ENCODE data around the gene DCXR.

Gene DCXR

DNA sequence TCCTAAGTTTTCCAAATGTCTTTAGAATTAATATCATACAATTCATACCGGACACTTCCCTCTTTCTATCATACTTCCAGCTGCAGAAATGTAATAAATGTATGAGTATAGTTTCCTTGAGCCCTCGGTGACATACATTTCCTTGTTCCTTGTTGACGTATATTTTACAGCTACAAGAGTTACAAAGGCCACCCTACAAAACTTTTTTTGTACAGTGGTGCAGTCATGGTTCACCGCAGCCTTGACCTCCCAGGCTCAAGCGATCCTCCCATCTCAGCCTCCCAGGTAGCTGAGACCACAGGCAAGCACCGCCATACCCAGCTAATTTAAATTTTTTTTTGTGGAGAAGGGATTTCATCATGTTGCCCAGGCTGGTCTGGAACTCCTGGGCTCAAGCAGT, 35.3 kb upstream of the DCXR start:
- DNase-seq (ENCODE audit: low spot score) = no peak

DNA sequence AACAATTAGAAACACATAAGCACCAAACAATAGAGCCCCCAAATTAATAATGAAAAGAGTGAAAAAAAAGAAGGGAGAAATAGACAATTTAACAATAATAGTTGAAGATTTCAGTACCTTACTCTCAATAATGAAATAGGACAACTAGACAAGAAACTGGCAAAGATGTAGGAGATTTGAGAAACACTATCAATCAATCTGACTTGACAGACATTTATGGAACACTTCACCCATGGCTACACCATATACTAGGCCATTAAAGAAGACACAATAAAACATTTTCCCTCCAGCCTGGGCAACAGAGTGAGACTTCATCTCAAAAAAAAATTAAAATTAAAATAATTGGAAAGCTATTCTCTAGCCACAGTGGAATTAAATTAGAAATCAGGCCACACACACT, 33.1 kb upstream of the DCXR start:
- no peak for DNase-seq (ENCODE audit: low spot score)

DNA sequence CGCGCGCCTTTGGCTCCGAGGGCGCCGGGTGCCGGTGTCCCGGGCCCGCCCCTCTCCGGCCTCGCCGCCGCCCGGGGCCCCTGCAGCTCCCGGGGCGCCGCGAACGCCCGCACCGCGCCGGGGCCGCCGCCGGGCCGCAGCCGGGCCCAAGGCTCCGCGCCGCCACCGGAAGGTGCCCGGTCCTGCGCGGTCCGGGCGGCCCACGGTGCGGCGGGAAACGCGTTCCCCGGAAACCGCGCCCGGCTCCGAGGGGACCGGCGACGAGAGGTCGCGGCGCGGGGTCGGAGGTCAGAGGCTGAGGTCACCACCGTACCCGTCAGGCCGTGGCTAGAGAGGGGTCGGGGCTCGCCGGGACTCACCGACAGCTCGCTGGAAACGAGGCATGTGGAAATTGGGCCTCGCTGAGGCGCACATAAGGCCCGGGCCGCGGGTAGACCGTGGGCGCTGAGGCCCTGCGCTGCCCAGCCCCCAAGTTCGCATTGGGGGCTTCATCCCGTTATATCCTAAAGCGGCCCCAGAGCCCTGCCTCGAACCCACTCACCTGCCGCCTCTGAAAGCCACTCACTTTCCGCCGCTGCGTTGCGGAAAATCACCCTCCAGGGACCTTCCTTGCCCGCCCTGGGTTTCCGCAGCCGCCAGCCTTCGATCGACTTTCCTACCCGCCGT, 28.3 kb upstream of the DCXR start, which contains the start of gene DUS1L:
TSS of gene DUS1L (minus strand) at position 167 of the 666 bp plus-strand sequence. CDS start 745 bp downstream, outside the sequence.
- peak; percentile 86 for DNase-seq (ENCODE audit: low spot score)

DNA sequence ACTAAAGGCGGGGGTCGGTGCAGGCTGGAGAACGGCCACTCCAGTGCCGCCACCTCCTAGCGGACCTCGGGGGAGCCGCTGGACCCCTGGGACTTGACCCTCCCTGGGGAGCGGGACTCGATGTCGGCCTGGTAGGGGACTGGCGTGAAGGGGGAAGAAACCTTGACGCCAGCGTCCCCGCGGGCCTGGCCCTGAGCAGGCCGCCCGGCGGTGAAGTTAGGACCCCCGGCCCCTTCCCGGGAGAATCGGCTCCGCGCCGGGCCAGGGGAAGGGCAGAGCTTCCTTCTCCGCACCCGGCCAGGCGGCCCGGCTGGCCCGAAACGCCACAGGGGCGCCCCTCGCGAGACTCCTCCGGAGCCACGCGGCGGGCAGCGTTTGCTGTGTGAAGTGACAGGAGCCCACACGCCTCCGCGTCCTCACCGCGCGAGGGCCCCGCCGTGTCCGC, 27.7 kb upstream of the DCXR start:
- peak; percentile 77 for DNase-seq (ENCODE audit: low spot score)

DNA sequence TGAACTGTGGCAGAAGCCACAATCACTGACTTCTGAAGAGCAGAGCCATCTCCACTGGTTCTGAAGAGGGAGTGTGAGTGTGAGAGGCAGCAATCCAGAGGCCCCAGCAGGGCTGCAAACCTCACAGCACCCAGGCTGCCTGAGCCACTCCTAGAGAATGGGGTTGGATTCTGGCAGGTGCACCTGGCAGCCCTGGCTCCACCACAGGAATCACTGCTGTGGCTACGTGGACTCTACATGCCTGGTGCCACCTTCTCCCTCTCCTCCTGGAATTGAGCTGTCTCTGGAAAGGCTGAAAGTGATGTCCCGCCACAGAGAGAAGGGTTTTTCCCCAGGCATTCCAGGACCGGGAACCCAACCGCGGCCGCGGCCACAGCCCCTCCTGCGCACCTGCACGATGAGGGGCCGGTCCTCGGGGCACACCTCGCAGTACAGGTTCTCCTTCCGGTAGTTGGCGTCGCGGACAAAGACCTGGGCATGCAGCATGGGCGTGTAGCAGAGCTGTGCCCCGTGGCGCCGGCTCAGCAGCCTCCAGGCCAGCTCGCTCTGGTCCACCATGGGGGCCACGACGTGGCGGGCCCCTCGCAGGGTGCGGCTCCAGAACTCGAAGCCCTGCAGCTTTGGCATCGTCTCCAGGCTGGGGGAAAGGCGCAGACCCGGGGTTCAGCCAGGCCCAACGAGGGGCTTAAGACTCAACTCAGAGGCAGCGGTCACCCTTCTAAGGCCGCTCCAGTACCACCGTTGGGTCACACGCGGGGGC, 27.1 kb upstream of the DCXR start:
- peak; percentile 30 for DNase-seq (ENCODE audit: low spot score)

DNA sequence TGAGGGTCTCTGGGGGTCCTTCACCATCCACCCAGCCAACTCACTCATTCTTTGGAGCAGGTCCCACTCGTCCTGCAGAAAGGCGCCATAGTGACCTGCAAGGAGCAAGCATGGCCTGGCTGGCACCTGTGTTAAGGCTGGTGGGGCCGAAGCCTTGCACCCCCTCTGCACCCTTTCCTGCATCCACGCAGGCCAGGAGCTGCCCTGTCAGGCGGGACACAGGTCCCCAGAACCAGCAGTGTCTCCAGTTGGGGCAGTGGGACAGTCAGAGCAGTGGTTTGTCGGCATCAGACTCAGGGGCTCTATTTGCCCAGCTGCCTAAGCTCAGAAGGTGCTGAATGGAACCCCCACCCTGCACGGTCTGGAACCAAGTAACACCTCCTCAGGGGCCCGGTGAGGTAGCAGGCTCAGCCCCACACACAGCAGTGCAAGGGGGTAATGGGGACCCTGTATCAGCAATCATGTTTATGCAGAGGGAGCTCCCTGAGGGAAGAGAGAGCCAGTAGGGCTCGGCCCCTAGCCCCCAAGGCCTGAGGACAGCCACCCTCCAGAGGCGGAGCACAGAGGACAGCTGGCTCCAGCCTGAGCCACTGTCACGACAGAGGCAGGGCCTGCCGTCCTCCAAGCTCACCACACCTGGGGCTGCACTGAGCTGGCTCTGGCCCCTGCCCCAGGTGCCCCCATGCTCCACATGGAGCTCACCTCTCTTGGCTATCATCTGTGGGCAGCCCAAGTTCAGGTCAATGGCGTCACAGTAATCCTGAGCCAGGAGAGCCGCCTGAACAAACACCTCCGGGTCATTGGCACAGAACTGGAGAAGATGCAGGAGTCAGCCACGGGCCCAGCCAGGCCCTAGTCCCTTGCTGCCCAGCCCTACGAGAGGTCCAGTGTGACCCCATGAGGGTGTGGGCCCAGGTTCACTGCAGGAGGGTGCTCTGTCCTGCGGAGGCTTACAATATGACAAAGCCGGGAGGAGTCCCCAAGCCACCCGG, 26.2 kb upstream of the DCXR start:
- no peak for DNase-seq (ENCODE audit: low spot score)

DNA sequence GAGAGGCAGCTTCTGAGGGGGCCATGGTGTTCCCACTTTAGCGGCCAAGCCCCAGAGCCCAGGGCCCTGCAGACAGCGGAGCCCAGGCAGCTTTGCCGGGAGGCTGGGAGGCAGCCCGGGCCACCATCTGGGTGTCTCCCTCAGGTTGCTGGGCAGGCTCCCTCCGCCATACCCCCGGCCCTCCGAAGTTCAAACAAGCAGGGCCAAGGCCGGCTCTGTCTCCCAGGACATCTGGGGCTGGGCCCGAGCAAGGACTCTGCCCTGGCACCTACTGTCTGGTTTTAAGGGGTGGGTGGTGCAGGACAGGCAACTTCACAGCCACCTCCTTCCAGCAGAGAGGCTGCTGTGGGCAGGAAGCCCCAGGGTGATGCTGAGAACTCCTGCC, 25.5 kb upstream of the DCXR start:
- DNase-seq (ENCODE audit: low spot score) = no peak

DNA sequence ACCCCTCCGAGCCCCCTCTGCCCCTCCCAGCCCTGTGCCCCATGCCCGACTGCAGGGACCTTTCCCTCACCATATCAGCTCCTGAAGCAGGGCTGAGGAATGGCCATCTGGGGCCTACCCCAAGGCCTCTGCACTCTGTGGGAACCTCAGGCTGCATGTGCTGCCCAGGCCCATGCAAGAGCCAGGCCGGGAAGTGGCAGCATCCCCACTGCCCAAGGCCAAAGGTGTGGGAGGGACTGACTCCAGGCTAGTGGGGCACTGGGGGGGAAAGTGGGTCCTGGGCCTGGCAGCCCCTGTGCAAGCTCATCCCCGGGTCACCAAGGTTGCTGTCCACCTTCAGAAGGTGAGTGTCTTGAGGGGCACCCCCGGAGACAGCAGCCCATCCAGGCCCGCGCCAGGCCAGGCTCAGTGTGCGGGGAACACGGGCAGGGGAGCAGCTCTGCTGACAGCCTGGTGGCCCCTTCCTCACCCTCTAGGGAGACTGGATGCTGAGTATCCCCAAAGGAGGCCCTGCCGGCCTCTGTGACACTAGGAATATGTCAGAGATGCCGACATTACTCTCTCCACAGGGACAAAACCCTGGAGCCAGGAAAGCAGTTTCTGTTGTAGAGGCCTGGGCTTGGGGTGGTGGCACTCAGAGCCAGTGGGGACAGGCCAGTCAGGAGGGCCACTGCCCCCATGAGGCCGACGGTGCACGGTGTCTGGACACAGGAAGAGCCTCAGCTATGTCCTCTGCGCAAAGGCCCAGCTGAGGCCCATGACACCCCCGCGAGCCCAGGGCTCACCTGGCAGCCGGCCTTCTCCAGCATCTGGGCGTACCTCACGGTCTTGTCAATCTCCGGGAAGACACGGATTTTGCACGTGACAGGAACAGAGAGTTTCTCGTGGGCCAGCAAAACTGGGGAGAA, 24.8 kb upstream of the DCXR start:
- no peak for DNase-seq (ENCODE audit: low spot score)

DNA sequence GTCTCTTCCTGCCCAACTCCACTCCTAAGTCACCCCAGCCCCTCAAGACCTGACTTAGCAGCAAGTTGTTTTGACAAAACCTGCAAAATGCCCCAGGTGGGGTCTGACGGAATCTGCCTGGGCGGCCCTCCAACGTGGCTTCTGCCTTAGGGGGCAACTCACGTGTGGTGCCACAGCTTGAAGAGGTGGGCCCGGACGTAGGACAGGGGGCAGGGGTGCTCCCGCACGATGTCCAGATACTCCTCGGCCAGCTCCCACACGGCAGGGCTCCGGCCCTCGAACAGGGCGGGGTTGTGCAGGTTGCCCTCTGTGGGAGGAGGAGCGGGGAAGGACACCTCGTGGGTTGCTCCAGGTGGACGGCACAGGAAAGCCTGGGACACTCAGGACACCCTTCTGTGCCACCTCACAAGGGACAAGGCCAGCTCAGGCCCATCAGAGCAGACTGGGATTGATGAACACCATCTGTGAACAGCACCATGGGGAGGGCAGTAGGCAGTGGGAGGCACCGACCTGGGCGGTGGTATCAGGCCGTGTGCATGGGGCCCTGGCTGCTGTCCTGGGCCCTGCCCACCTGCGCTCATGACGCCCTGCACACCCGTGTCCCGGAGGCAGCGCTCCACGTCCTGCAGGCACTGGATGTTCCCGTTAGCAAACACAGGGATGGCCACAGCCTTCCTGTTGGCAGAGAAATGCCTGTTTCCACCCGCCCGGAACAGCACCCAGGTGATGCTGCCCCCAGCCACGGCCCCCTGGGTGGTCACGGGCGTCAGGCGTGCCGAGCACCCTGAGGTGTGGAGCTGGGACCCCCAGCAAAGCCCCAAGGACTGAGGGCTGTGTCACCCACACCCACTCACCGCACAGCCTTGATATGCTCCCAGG, 23.8 kb upstream of the DCXR start:
- DNase-seq (ENCODE audit: low spot score) = no peak

DNA sequence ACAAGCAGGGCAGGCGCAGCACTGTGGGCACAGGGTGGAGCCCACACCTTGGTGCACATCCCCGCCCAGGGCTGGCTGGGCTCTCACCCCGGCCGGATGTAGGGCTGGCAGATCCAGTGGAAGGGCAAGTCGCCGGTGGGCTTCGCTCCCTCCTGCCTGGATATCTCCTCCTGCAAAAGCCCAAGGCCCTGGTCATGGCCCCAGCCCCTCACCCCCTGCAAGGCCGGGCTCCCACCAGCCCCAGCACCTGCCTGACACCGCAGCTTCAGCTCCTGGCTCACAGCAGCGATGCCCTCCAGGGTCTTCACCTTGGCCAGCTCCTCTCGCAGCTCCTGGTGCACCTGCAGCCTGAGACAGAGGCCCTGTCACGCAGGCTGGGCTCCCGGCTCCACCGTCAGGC, 23.1 kb upstream of the DCXR start:
- no peak for DNase-seq (ENCODE audit: low spot score)

DNA sequence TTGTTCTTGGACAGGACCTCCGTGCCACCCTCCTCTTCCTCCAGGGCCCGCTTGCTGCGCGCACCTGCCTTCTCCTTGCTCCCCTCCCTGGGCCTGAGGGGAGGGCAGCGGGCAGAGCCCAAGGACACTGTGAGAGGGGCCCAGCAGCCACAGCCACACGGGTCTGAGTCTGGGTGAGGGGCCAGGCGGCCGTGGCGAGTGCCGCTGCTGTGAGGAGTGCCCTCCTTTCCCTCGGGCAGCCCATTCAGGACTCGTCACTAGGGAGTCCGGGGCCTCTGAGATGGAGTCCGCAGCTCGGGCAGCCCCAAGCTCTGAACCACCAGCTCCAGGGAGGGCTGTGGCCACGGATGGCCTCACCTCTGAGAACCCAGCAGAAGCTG, 22.5 kb upstream of the DCXR start:
- DNase-seq (ENCODE audit: low spot score) = no peak

DNA sequence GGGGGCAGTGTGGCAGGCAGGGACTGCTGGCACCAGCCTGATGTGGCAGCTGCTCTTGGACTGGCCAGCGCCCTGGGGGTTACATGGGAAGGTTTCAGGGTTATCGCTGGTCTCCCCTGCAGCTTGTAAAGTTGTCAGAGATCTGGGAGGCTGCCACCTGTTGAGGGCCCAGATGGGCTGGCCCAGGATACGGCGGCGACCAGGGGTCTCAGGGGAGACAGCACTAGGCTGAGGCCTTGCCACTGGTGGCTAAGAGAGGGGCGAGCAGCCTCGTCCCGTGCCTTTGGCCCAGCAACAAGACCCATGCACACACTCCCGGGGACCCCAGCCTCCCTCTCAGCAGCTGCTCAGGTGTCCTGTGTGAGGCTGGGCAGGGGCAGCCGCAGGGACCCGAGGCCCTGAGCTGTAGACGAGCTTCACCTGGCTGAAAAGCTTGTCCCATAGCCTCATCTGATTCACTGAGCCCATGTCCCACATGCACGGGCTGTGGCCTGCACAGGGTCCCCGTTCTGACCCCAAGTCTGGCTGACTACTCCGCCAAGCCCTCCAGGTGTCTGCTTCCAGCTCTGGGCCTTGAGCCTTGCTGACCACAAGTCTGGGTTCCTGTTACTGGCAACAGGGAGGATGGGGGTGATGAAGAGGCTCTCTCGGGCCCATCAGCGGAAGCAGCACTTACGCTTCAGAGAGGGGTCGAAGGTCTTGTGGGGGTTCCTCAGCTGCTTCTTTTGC, 21.9 kb upstream of the DCXR start:
- DNase-seq (ENCODE audit: low spot score) = no peak

DNA sequence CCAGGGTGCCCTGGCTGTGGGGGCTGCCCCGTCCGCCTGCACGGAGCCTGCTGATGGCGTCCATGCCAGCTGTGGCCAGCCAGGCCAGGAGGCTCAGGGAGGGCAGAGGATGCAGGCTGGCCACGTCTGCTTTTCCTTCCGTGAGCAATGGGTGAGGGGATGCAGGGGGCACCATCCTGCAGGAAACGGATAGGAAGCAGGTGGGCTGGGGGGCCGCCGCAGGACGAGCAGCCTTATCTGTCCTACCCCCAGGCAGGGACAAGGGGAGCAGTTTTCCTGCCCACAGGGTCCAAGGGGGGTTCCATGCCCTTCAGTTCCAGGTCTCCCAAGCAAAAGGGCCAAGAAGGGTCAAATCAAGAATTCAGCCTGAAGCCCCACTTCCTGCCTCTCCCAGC, 21.4 kb upstream of the DCXR start:
- DNase-seq (ENCODE audit: low spot score) = no peak

DNA sequence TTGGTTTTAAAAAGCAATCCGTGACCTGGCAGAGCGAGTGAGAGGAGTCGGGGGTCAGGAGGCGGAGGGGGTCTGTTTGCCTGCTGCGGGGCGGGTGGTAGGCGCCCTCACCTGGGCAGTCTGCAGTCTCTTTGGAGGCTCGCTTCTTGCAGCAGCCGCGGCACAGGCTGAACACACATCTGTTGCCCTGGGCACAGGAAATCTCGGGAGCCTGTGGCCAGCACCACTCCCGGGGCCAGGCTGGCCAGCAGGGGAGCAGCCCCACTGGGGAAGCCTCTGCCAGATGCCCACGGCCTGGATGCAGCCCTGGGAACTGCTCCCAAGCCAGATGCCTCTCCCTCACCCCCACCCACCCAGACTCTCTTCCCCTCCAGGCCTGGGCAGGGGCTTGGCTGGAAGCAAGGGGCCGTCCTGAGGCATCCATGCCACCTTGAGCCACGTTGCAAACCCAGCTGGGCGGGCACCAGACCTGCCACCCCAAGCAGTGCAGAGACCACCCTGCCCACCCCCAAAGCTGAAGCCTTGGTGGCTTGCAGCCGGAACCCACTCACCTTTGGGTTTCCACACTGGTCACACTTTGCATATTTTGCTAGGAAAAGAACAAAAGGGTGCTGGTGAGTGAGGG, 20.8 kb upstream of the DCXR start:
- no peak for DNase-seq (ENCODE audit: low spot score)

DNA sequence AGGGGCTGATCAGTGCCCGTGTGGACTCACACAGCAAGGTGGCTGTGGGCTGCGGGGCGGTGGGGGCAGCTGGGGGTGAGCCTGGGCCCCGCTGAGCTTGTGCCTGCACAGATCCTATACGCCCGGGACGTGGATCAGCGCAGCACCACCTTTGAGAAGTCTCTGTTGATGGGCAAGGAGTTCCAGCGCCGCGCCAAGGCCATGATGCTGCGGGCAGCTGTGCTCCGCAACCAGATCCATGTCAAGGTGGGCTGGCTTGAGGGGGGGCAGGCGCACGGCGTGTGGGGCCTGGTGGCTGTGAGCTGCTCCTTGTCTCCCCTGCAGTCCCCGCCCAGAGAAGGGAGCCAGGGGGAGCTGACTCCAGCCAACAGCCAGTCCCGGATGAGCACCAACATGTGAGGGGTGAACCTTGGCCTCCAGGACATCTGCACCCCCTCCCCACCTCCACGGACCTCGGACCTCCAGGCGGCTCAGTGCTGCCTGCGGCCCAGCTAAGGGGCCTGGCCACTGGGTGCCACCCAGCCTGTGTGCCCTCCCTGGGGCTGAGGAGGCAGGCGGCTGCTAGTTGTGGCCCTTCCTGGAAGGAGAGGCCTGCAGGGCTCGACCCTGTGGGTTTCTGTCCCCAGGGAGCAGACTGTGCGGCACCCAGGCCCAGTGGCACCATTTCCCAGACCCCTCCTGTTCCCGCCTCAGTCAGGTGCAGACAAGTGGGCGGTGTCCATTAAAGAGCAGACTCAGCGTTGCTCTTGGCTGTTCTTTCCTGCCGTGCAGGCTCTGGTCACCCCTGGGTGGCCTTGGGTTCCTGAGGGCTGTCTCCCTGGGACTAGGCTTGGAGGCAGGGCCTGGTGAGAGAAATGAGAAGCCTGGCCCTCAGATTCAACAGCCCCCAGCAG, 19.5 kb upstream of the DCXR start:
- DNase-seq (ENCODE audit: low spot score) = no peak

DNA sequence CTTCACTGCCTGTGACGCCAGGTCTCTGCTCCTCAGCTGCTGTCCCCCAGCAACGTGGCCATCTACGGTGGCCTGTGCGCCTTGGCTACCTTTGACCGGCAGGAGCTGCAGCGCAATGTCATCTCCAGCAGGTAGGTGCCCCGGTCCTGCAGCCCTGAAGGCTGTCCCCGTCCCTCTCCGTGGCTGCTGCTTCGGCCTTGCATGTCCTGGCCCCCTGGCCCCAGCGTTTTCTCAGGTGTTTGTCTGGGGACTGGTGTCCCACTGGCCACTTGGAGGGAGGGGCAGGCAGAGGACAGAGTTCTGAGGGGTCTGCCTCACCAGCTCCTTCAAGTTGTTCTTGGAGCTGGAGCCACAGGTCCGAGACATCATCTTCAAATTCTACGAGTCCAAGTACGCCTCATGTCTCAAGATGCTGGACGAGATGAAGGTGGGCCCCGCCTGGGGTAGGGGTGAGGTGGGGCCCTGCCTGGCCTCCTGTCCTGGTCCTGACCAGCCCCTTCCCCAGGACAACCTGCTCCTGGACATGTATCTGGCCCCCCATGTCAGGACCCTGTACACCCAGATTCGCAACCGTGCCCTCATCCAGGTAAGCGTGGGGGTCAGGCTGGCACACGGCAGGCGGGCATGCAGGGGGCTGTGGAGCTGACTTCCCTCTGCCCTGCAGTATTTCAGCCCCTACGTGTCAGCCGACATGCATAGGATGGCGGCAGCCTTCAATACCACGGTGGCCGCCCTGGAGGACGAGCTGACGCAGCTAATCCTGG, 18.6 kb upstream of the DCXR start:
- DNase-seq (ENCODE audit: low spot score) = no peak

All from hepatic stellate cell (primary cell).